GM10248 (cell line): ENCODE measurements around the gene TANC1.

Experiments
- CTCF ChIA-PET: fragments of 300-600 bp; sonication (Branson Sonifier 250); formaldehyde crosslinking; extraction: SDS; loops from one replicate; lab custom pipeline; 2021; ENCODE audit warnings: antibody characterized with exemption; lab: Yijun Ruan, JAX
- POLR2A ChIA-PET: fragments of 350-650 bp; sonication (Branson Sonifier 250); formaldehyde crosslinking; extraction: SDS; loops from one replicate; lab custom pipeline; 2020; ENCODE audit warnings: antibody characterized with exemption; lab: Yijun Ruan, JAX
- DNase-seq: peaks from one replicate; pipeline ENCODE4 v3.0.0; 2012; ENCODE audit errors: extremely low spot score
- CTCF ChIP-seq: IDR thresholded peaks from 2 replicates; pipeline ENCODE4 v1.5.1; 2012; ENCODE audit warnings: mild to moderate bottlenecking, low read depth; ENCODE audit errors: extremely low read depth, missing control alignments, control extremely low read depth

The TANC1 gene

GRCh38 chr2:159204381-159205144 is 236.1 kb downstream of the TANC1 start:
- DNase-seq, result no peak
- CTCF ChIA-PET, result interaction anchor here (1.4 kb wide), 1 partner anchor 12 kb away, joined by 3 read pairs; no protein-coding TSS in a partner anchor
- no peak for TF ChIP-seq CTCF
- POLR2A ChIA-PET, result no interaction called here

- CTCF ChIA-PET, result no interaction called here
- POLR2A ChIA-PET, result no interaction called here
These were observed 238.4 kb downstream of the TANC1 start for GRCh38 chr2:159206736-159207380.

GRCh38 chr2:159208438-159208837 is 240.0 kb downstream of the TANC1 start:
- no peak for DNase-seq
- CTCF ChIA-PET, result interaction anchor here (1.4 to 1.7 kb wide), 2 partner anchors 11 to 13 kb away, joined by 3 to 4 read pairs; no protein-coding TSS in a partner anchor

More at GRCh38 chr2:159206736-159207380, 238.4 kb downstream of the TANC1 start:
- no peak for TF ChIP-seq CTCF
- no peak for DNase-seq

GRCh38 chr2:159209341-159210306 is 241.2 kb downstream of the TANC1 start:
- ChIA-PET POLR2A (no interaction called here), CTCF (interaction anchor here (1.2 to 1.7 kb wide), 4 partner anchors 9 to 14 kb away, joined by 3 to 4 read pairs (median 3); no protein-coding TSS in a partner anchor)
- no peak for DNase-seq
- no peak for TF ChIP-seq CTCF

More at GRCh38 chr2:159208438-159208837, 240.0 kb downstream of the TANC1 start:
- TF ChIP-seq CTCF, result no peak
- POLR2A ChIA-PET, result no interaction called here

- no peak for DNase-seq
- ChIA-PET POLR2A (no interaction called here), CTCF (no interaction called here)
These were observed 243.3 kb downstream of the TANC1 start for GRCh38 chr2:159211447-159212396.

More at GRCh38 chr2:159211447-159212396, 243.3 kb downstream of the TANC1 start:
- no peak for TF ChIP-seq CTCF
